HEK293T (cell line): ENCODE measurements around the gene KLHL36.

ENCODE experiments used
- ARNT ChIP-seq: fragments of 450-650 bp; IDR thresholded peaks from 2 replicates; pipeline ENCODE4 v1.6.1; 2017; ENCODE audit warnings: mild to moderate bottlenecking
- BHLHE40 ChIP-seq: fragments of 450-650 bp; IDR thresholded peaks from 2 replicates; pipeline ENCODE4 v1.6.1; 2016; ENCODE audit warnings: mild to moderate bottlenecking, moderate library complexity, borderline replicate concordance
- CTBP1 ChIP-seq: fragments of 450-650 bp; IDR thresholded peaks from 2 replicates; pipeline ENCODE4 v1.6.1; 2016; ENCODE audit warnings: borderline replicate concordance
- ELF4 ChIP-seq: fragments of 450-650 bp; IDR thresholded peaks from 2 replicates; pipeline ENCODE4 v1.6.1; 2017; ENCODE audit warnings: antibody characterized with exemption
- FOXA1 ChIP-seq: fragments of 450-650 bp; IDR thresholded peaks from 2 replicates; pipeline ENCODE4 v1.6.1; 2016; ENCODE audit warnings: mild to moderate bottlenecking
- FOXK2 ChIP-seq: fragments of 450-650 bp; IDR thresholded peaks from 2 replicates; pipeline ENCODE4 v1.6.1; 2016; ENCODE audit warnings: mild to moderate bottlenecking
- FOXM1 ChIP-seq: fragments of 450-650 bp; IDR thresholded peaks from 2 replicates; pipeline ENCODE4 v1.6.1; 2017; ENCODE audit warnings: mild to moderate bottlenecking, borderline replicate concordance
- LEF1 ChIP-seq: fragments of 450-650 bp; IDR thresholded peaks from 2 replicates; pipeline ENCODE4 v1.6.1; 2017; ENCODE audit warnings: mild to moderate bottlenecking, borderline replicate concordance
- NFRKB ChIP-seq: fragments of 450-650 bp; IDR thresholded peaks from 2 replicates; pipeline ENCODE4 v1.6.1; 2016; ENCODE audit warnings: mild to moderate bottlenecking, moderate library complexity
- SP1 ChIP-seq: fragments of 450-650 bp; IDR thresholded peaks from 2 replicates; pipeline ENCODE4 v1.6.1; 2017
- SUZ12 ChIP-seq: fragments of 450-650 bp; IDR thresholded peaks from 2 replicates; pipeline ENCODE4 v1.6.1; 2016; ENCODE audit warnings: mild to moderate bottlenecking
- TARDBP ChIP-seq: fragments of 450-650 bp; IDR thresholded peaks from 2 replicates; pipeline ENCODE4 v1.6.1; 2016
- ZNF384 ChIP-seq: fragments of 450-650 bp; IDR thresholded peaks from 2 replicates; pipeline ENCODE4 v1.6.1; 2016

DNA sequence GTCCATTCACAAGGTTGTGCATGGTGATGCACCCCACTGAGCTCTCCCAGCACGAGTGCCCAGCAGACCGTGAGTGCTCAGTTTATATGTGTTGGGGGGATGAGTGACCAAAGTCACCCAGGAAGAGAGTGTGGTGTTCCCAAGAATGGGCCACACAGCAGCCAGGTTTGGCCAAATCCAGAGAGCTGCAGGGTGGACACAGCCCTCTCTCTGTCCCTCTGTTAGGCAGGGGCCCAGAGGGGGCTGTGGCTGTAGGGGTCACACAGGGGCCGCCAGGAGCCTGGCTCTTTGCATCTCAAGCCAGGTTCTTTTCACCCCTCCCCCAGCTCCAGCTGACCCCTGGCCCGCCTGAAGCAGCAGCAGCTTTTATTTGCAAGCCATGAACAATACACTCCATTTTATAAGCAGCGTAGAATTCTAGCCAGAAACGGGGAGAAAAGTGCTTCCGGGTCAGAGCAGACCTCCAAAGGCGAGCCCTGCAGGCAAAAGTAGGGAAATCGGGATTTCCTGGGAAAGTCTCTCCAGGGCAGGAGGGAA, 43.8 kb upstream of the KLHL36 start:
- TF ChIP-seq FOXM1: no peak
- no peak for TF ChIP-seq BHLHE40
- no peak for TF ChIP-seq ELF4
- no peak for TF ChIP-seq FOXA1
- TF ChIP-seq SP1: no peak
- TF ChIP-seq ZNF384: no peak
- TF ChIP-seq NFRKB: no peak
- no peak for TF ChIP-seq FOXK2
- TF ChIP-seq CTBP1: no peak
- TF ChIP-seq ARNT: no peak
- TF ChIP-seq LEF1: no peak
- no peak for TF ChIP-seq TARDBP
- no peak for TF ChIP-seq SUZ12
